PFSK-1 (cell line): ENCODE results near the gene NRP2.

Experiments
- FOXP2 ChIP-seq: optimal IDR thresholded peaks from 2 replicates; pipeline ENCODE3; 2011; ENCODE audit warnings: borderline replicate concordance, control low read depth, inconsistent platforms; ENCODE audit not compliant: insufficient read depth; ENCODE audit errors: extremely low read length, extremely low read depth
- POLR2AphosphoS5 ChIP-seq: IDR thresholded peaks from 2 replicates; pipeline ENCODE4 v1.6.1; 2012; ENCODE audit warnings: low read depth, mild to moderate bottlenecking, control low read depth, low read length, moderate library complexity
- REST ChIP-seq, 2 experiments: IDR thresholded peaks; 2 replicates each; pipeline versions ENCODE4 v1.6.1 to v1.8.0; 2011 to 2012; ENCODE audit warnings: low read depth in 2 of 2, low read length in 2 of 2, control low read depth in 1 of 2, inconsistent platforms in 1 of 2, mild to moderate bottlenecking in 1 of 2, moderate library complexity in 1 of 2; ENCODE audit not compliant: insufficient read depth in 1 of 2
- SIN3A ChIP-seq: IDR thresholded peaks from 2 replicates; pipeline ENCODE4 v1.6.1; 2012; ENCODE audit warnings: mild to moderate bottlenecking, low read length, moderate library complexity, borderline replicate concordance; ENCODE audit not compliant: insufficient read depth
- TAF1 ChIP-seq: IDR thresholded peaks from 2 replicates; pipeline ENCODE4 v1.6.1; 2012; ENCODE audit warnings: low read length, control low read depth, borderline replicate concordance; ENCODE audit not compliant: insufficient read depth

GRCh38 chr2:205816268-205816667 lies 134.0 kb downstream of the NRP2 start:
- TF ChIP-seq TAF1 (no peak), POLR2AphosphoS5 (no peak), FOXP2 (no peak), SIN3A (no peak), REST (IDR thresholded peaks at IDR 0.05; ENCODE audit: insufficient read depth in 1 of 2, low read depth in 2 of 2, low read length in 2 of 2) (no peak)
